ENCODE data around the gene RPP14.
"Not testable (repeated sequence)": the region's sequence is repeated elsewhere in the genome, so short reads cannot be mapped to it uniquely, and the experiment has no call there.

The RPP14 gene

GRCh38 chr3:58331593-58332152, 25.6 kb downstream of the RPP14 start:
- DNase-seq (ENCODE audit: low read depth) = no peak

- DNase-seq (ENCODE audit: low read depth) = peak; percentile 82
Measured at GRCh38 chr3:58332575-58333188, 26.6 kb downstream of the RPP14 start, which contains the start of gene PXK. PXK (plus strand) TSS chr3:58332892; CDS start chr3:58332989, 97 bp downstream.

GRCh38 chr3:58333206-58334012, 27.4 kb downstream of the RPP14 start:
- DNase-seq (ENCODE audit: low read depth) = peak; percentile 35

DNA sequence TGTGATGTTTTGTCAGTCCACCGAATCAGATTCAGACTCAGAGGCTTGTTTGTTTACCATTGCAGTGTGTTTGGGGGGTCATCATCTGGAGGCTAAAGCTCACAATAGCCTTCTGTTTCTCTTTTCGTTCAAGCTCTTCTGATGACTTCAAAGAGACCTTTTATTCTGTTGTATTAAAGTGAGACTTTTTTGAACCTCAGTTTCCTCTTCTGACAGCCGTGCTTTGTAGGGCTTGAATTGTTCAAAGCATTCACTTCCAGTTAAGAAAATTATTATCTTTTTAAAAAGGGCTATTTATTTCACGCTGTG, 27.9 kb downstream of the RPP14 start:
- DNase-seq (ENCODE audit: low read depth) = peak; percentile 28

- no peak for DNase-seq (ENCODE audit: low read depth)
Measured at GRCh38 chr3:58334506-58334884, 28.4 kb downstream of the RPP14 start.

DNA sequence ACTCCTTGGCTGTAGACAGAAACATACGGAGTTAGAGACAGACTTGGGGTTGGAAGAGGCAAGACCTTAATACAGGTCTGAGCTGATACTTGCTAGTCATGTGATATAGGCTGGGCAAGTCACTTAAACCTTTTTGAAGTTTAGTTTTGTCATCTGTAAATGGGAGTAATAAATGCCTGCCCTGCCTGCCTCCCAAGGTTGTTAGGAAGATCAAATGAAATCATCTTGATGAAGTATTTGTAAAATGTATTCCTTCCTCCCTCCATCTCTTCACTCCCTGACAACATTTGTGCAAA, 29.6 kb downstream of the RPP14 start:
- no peak for DNase-seq (ENCODE audit: low read depth)

- peak; percentile 94 for DNase-seq (ENCODE audit: low read depth)
Measured at GRCh38 chr3:58336135-58336882, 30.3 kb downstream of the RPP14 start.

DNA sequence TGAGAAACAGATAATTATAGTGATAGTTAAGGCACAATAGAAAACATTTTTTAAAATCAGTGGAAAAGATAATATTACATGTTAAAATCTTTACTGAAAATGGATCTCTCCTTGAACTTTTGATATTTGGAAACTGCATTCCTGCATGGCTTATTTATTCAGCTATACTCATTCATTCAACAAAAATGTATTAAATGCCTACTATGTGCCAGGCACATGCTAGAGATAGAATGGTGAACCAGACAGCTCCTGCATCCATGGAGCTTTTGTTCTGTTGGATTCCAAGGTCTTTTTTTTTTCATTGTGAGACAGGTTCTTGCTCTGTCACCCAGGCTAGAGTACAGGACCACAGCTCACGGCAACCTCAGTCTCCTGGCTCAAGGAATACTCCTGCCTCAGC, 31.1 kb downstream of the RPP14 start:
- no peak for DNase-seq (ENCODE audit: low read depth)

DNA sequence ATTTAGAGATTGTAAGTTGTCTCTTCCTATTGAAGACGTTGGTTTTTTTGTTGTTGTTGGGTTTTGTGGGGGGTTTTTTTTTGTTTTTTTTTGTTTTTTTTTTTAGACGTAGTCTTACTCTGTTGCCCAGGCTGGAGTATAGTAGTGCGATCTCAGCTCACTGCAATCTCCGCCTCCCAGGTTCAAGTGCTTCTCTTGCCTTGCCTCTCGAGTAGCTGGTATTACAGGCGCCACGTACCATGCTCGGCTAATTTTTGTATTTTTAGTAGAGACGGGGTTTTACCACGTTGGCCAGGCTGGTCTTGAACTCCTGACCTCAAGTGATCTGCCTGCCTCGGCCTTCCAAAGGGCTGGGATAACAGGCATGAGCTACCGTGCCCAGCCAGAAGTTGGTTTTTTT, 33.1 kb downstream of the RPP14 start:
- not testable (repeated sequence) for DNase-seq (ENCODE audit: low read depth)

GRCh38 chr3:58340594-58341244, 34.7 kb downstream of the RPP14 start:
- no peak for DNase-seq (ENCODE audit: low read depth)

GRCh38 chr3:58341376-58341775, 35.3 kb downstream of the RPP14 start:
- DNase-seq (ENCODE audit: low read depth) = peak; percentile 47

DNA sequence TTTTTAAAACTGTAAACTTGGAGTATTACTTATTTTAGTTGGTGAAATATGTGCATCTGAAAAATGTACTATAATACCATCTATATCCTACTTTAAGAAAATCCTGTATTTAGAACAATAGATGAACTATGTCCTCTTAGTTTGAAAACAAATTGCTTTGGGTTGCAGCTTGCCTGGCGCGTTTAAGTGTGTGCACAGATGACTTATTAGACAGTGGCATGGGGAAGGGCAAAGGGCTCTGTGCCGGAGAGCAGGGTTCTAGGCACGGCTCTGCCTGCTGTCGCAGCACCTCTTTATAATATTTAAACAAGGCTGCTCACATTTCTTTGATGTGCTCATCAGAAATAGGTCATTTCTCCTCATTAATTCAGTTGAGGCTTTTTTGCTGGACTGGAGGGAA, 36.6 kb downstream of the RPP14 start:
- no peak for DNase-seq (ENCODE audit: low read depth)

DNA sequence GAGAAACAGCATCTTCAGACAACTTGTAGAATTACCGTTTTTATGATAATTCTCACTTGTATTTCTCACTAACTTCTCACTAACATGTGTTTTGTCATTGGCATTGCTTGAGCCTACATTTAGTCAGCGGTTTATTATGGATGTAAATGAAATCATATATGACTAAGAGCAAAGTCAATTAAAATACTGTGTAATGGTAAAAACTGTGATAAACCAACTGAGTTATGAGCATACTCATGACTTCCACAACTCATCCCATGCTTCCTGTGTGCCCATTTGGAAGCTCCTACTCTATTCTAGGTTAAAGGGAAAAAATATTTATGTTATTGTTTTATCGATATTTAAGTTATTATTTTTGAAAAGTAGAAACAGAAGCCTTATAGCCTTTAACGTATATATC, 39.4 kb downstream of the RPP14 start:
- DNase-seq (ENCODE audit: low read depth) = peak; percentile 41

DNA sequence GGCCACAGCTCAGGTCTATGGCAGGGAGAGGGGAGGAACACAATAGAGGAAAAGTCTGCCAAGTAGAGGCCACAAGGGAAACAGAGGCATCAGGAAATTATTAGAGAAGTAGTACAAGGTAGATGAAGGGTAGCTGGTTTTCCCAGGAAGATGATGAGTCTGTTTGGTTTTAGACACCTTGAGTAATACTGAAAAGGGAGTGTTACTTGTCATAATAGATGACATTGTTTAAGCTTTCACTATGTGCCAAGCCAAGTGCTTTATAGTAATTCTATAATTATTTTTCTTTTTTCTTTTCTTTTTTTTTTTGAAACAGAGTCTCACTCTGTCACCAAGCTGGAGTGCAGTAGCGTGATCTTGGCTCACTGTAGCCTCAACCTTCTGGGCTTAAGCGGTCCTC, 40.3 kb downstream of the RPP14 start:
- no peak for DNase-seq (ENCODE audit: low read depth)

DNA sequence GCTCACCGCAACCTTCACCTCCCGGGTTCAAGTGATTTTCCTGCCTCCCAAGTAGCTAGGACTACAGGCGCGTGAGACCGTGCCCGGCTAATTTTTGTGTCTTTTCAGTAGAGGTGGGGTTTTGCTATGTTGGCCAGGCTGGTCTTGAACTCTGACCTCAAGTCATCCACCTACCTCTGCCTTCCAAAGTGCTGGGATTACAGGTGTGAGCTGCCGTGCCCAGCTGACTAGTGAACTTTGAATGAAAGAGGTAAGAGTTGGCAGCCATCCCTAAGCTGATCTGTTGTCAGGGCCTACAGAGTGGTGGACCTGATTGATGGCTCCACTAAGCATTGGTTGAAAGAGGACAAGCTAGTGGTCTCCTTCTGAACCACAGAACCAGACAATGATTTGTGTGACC, 41.9 kb downstream of the RPP14 start:
- DNase-seq (ENCODE audit: low read depth) = no peak

- DNase-seq (ENCODE audit: low read depth) = no peak
Measured at GRCh38 chr3:58349792-58350626, 44.0 kb downstream of the RPP14 start.

DNA sequence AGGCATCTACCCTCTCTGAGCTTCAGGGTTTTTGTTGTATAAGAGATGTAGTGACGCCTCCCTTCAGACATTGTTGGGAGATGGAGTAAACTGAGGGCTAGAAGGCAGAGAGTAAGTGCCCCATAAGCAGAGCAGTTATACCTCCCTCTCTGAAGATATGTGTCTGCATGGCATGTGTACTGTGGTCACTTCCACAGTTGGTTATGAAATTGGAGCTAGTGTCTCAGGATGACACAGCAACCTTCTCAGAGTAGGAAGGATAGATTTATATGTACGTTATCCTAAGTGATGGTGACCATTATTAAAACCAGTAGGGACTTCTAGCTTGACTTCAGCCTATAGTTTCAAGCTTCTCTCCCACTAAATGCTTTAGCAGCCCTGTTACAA, 44.6 kb downstream of the RPP14 start:
- peak; percentile 60 for DNase-seq (ENCODE audit: low read depth)

DNA sequence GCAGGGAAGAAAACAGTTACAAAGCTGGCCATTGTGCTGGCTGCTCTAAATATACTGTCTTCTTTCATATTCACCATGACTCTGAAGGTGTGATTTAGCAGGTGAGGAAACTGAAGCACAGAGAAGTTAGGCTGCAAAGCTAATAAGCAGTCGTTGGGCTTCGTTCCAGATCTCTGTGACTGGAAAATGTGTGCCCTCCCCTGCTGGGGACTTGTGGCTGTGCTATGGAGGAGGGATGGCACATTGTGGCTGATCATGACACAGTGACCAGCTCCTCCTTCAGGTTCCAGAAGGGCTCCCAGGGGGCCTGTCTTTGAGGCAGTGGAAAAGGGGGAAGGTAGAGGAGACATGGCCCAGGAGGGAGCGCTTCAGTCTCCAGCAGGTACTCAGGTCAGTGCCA, 45.9 kb downstream of the RPP14 start:
- DNase-seq (ENCODE audit: low read depth) = no peak

- no peak for DNase-seq (ENCODE audit: low read depth)
Measured at GRCh38 chr3:58352626-58353025, 46.6 kb downstream of the RPP14 start.

DNA sequence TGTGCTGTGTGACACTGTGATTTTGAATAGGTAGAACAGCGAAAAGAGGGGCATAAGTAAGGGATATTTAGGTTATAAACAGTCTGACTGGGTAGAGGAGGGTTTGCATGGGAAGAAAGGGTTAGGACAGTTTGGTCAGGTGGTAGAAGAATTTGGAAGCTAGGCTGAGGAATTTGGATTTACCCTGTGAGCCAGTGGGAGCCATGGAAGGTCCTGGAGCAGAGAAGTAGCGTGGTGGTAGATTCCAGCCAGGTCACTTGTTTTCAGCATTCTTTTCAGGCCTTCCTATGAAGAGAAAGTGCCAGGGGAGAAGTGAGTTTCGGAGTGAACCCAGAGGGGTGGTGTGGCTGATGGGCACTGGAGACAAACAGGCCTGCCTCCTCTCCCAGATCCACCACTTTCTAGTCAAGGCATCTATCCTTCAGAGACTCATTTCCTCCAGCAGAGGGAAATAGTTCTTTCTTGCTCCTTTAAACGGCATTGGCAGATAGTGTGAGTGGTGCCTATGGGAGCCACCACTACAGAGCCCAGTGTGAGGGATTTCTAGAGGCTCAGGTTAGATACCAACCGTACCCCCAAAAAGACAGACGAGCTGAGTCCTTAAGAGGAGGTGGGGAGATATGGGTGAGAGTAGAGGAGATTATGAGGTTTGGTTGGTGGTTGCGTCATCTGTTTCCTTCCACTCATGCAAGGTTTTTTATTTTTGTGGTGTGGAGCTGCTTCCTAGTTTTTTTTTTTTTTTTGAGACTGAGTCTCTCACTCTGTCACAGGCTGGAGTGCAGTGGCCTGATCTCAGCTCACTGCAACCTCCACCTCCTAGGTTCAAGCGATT, 47.9 kb downstream of the RPP14 start:
- no peak for DNase-seq (ENCODE audit: low read depth)

DNA sequence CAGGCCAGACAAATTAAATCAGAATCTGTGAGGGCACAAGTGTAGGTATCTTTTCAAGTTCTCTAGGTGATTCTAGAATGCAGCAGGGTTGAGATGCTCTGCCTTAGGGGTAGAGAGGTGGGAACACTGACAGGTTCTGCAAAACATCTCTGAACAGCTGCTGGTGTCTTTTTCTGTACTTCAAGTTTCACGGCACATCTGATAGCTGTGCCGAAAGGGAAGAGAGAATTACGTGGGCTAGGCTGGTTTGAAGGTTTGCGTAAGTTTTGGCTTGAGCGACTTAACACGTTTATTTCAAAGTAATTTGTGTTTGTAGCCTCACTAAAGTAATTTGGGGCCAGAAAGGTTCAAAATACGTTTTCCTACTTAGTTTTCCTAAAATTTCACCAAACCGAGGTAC, 49.1 kb downstream of the RPP14 start:
- no peak for DNase-seq (ENCODE audit: low read depth)

All from ELR (cell line).